ENCODE results near the gene TIMM13.
A peak's percentile ranks its signal among the peaks of the same experiment; 100 is the strongest.
"Not testable (repeated sequence)": the region's sequence is repeated elsewhere in the genome, so short reads cannot be mapped to it uniquely, and the experiment has no call there.

Gene TIMM13

DNA sequence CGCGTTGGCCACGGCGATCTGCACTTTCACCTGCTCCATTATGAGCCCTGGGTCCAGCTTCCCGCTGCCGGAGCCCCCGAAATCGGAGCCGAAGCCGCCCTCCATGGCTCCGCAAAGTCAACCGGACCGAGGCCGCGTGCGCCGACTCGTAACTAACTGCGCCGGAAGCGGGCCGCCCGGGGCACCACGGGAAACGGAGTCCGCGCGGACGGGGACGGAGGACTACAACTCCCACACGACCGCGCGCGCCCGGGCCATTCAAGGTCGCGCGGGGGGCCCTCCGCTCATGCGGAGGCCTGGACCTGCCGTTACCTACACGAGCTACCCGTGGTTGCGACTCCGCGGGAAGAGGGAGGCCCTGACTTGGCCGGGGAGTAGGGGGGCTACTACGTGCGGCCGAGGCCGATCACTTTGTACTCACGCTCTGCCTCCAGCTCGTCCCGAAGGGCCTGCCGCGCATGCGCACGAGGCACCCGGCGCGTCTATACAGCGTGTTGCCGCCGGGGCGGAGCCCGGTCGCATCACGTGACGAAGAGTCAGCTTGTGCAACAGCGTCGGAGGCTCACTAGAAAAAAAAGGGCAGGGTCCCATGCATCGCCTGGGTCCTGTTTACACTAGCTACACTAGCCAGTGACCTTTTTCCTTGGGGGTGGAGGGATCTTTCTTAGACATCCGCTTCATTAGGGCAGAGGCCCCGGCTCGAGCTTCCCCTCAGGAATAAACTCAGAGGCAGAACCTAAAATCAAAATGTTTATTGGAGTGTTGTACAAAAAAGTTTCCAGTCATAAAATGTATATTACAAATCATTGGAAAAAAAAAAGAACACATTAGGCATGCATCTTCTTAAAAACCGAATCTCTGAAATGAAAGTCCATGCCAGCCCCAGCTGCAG lies at the start of gene TIMM13:
TSS of gene TIMM13 (minus strand) at position 158 of the 892 bp plus-strand sequence. CDS start at position 105, 53 bp downstream.
- DNase-seq (ENCODE audit: low read depth) = peak; percentile 84

DNA sequence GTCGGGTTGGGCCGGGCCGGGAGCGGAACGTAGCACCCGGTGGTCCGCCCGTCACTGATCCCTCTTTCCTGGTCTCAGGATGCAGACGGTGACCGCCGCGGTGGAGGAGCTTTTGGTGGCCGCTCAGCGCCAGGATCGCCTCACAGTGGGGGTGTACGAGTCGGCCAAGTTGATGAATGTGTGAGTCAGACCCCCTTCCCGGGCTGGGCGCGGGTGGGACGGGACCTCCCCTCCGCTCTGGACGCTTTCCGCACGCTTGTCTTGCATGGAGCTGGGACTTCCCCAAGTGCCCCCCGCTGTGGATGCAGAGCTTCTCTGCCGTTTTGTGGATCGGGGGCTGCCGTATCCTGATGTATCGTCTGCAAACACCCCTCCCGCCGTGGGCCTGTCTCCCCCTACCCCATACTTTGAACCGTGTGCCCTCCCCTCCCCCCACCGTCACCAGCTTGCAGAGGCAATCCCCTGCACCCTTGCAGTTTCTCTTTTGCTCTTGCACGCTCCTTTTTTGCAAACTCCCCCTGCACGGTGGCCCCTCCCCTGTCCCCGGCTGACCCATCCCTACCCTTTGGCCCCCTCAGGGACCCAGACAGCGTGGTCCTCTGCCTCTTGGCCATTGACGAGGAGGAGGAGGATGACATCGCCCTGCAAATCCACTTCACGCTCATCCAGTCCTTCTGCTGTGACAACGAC lies 49.2 kb upstream of the TIMM13 start:
- peak overlapping the region; percentile 97 for H3K4me3 ChIP-seq (ENCODE audit: low read depth, low read length)
- no peak for DNase-seq (ENCODE audit: low read depth)

More for the DNA sequence above, at the start of gene TIMM13:
- peak within 1 kb of the TSS; percentile 96 for H3K4me3 ChIP-seq (ENCODE audit: low read depth, low read length)

DNA sequence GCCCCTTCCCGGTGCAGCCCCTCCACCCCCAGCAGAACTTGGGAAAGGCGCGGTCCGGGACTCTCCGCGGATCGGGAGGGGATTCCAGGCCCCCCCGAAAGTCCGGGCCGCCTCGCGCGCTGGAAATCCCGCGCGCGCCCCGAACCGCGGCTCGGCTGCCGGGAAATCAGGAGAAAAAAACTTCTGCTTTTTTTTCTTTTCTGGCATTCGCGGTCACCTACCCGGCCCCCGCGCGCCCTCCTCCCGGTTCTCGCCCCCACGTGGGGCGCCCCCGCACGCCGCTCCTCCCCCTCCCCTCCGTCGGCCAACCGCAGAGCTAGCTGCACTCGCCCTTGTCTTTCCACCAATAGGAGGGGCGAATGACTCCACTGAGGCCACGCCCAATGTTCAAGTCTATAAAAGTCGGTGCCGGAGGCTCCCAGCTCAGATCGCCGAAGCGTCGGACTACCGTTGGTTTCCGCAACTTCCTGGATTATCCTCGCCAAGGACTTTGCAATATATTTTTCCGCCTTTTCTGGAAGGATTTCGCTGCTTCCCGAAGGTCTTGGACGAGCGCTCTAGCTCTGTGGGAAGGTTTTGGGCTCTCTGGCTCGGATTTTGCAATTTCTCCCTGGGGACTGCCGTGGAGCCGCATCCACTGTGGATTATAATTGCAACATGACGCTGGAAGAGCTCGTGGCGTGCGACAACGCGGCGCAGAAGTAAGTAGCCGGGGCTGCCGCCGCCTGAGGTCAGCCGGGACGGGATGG lies 48.5 kb upstream of the TIMM13 start, which contains the start of gene GADD45B:
TSS of gene GADD45B (plus strand) at position 426 of the 749 bp plus-strand sequence. CDS start at position 658, 232 bp downstream.
- DNase-seq (ENCODE audit: low read depth) = peak; percentile 93
- H3K4me3 ChIP-seq (ENCODE audit: low read depth, low read length) = peak within 1 kb of the TSS; percentile 97

- DNase-seq (ENCODE audit: low read depth) = no peak
- peak overlapping the region; percentile 97 for H3K4me3 ChIP-seq (ENCODE audit: low read depth, low read length)
These were observed 47.8 kb upstream of the TIMM13 start for GRCh38 chr19:2475018-2475701.

DNA sequence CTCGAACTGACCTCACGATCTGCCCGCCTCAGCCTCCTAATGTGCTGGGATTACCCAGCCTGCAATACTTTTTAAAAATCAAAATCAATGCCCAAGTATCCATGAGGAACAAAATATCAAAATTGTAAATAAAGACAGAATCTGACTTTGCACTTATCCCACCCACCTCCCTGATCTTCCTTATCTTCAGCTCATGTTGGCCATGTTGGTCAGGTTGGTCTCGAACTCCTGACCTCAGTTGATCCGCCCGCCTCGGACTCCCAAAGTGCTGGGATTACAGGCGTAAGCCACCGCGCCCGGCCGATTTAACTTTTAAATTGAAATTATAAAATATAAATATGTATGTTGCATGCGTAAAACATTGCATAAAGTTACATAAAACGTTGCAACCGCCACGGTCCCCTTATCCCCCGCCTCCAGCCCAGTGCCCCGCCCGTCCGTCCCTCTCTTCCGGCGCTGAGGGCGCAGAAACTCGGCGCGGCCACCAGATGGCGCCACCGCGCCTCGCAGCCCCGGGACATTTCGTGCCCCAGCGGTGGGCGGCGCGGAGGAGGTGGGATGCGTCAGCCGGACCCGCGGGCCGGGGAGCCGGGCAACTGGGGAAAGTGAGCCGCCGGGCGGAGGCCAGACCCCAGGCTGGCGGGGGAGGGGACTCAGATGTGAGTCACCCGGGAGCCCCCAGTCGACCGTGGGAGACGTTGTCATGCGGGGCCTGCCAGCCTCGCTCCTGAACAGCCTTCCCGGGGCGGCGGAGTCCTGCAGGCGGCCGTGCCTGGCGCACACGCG lies 47.0 kb upstream of the TIMM13 start:
- peak overlapping the region; percentile 97 for H3K4me3 ChIP-seq (ENCODE audit: low read depth, low read length)
- DNase-seq (ENCODE audit: low read depth) = peak; percentile 83

GRCh38 chr19:2469915-2470200 lies 42.5 kb upstream of the TIMM13 start:
- DNase-seq (ENCODE audit: low read depth); H3K4me3 ChIP-seq (ENCODE audit: low read depth, low read length): not testable (repeated sequence)

- DNase-seq (ENCODE audit: low read depth) = peak; percentile 87
- H3K4me3 ChIP-seq (ENCODE audit: low read depth, low read length) = no peak overlapping the region
These were observed 41.9 kb upstream of the TIMM13 start for GRCh38 chr19:2469102-2469914.

DNA sequence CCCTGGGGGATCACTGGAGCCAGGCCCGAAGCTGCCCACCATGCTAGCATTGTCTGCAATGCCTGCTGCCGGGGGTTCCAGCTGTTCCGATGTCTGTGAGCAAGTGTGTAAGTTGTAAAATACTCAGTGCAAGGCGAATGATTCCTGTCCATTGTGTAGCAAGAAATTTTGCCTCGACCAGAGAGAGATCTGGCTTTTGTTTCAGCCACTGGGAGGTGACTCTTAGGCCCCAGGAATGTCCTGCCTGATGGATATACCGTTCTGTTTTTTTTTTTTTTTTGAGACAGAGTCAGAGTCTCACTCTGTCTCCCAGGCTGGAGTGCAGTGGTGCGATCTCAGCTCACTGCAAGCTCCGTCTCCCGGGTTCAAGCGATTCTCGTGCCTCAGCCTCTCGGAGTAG lies 41.2 kb upstream of the TIMM13 start:
- H3K4me3 ChIP-seq (ENCODE audit: low read depth, low read length) = no peak overlapping the region
- no peak for DNase-seq (ENCODE audit: low read depth)

DNA sequence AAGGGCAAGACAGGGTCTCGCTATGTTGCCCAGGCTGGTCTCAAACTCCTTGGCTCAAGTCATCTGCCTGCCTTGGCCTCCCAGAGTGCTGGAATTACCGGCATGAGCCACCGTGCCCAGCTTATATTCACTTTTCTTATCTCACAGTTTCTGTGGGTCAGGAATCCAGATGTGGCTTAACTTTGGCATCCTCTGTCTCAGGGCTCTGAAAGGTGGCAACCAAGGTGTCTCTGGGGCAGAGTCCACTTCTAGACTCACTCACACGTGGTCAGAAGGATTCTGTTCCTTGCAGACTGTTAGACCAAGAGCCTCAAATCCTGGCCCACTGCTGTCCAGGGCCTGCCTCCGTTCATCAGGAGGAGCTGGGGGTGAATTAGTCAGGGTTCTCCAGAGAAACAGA lies 37.0 kb upstream of the TIMM13 start:
- DNase-seq (ENCODE audit: low read depth) = no peak

GRCh38 chr19:2463694-2464093 lies 36.3 kb upstream of the TIMM13 start:
- H3K4me3 ChIP-seq (ENCODE audit: low read depth, low read length); DNase-seq (ENCODE audit: low read depth): not testable (repeated sequence)

More for the DNA sequence above, 37.0 kb upstream of the TIMM13 start:
- H3K4me3 ChIP-seq (ENCODE audit: low read depth, low read length) = no peak overlapping the region

- peak overlapping the region; percentile 68 for H3K4me3 ChIP-seq (ENCODE audit: low read depth, low read length)
- DNase-seq (ENCODE audit: low read depth) = peak; percentile 80
These were observed 35.4 kb upstream of the TIMM13 start for GRCh38 chr19:2462635-2463421.

GRCh38 chr19:2461751-2462634 lies 34.6 kb upstream of the TIMM13 start:
- DNase-seq (ENCODE audit: low read depth) = no peak

GRCh38 chr19:2460245-2460644 lies 32.9 kb upstream of the TIMM13 start:
- H3K4me3 ChIP-seq (ENCODE audit: low read depth, low read length) = no peak overlapping the region
- no peak for DNase-seq (ENCODE audit: low read depth)

More at GRCh38 chr19:2461751-2462634, 34.6 kb upstream of the TIMM13 start:
- peak overlapping the region; percentile 68 for H3K4me3 ChIP-seq (ENCODE audit: low read depth, low read length)

- not testable (repeated sequence) for DNase-seq (ENCODE audit: low read depth); H3K4me3 ChIP-seq (ENCODE audit: low read depth, low read length)
These were observed 31.4 kb upstream of the TIMM13 start for GRCh38 chr19:2458776-2459175.

- H3K4me3 ChIP-seq (ENCODE audit: low read depth, low read length) = no peak overlapping the region
- no peak for DNase-seq (ENCODE audit: low read depth)
These were observed 30.7 kb upstream of the TIMM13 start for GRCh38 chr19:2458054-2458453.

- peak overlapping the region; percentile 41 for H3K4me3 ChIP-seq (ENCODE audit: low read depth, low read length)
- no peak for DNase-seq (ENCODE audit: low read depth)
These were observed 30.1 kb upstream of the TIMM13 start for GRCh38 chr19:2457394-2458037.
